H1 (cell line): ENCODE measurements around the gene ZNF532.

ENCODE experiments used
- EZH2 ChIP-seq: fragments of 200-600 bp; sonication (generic); IDR thresholded peaks from 2 replicates; pipeline ENCODE4 v1.7.1; 2012; ENCODE audit warnings: low read depth, mild to moderate bottlenecking, moderate library complexity, low read length, inconsistent platforms; ENCODE audit not compliant: severe bottlenecking
- POLR2AphosphoS5 ChIP-seq: IDR thresholded peaks from 2 replicates; pipeline ENCODE4 v1.6.1; 2011; ENCODE audit warnings: low read depth, low read length
- RFX5 ChIP-seq: IDR thresholded peaks from 2 replicates; pipeline ENCODE4 v1.6.1; 2011; ENCODE audit warnings: low read depth, low read length, improper control_type of control experiment, borderline replicate concordance
- SIRT6 ChIP-seq: IDR thresholded peaks from one replicate; pipeline ENCODE4 v1.7.1; 2012; ENCODE audit warnings: low read length, inconsistent platforms
- USF2 ChIP-seq: IDR thresholded peaks from 2 replicates; pipeline ENCODE4 v1.6.1; 2011; ENCODE audit warnings: low read length, improper control_type of control experiment

GRCh38 chr18:58878640-58879039 is 14.0 kb downstream of the ZNF532 start:
- no peak for TF ChIP-seq EZH2
- no peak for TF ChIP-seq SIRT6
- TF ChIP-seq USF2 = no peak
- no peak for TF ChIP-seq RFX5
- 0 out of 2 replicates have a peak, but pooled peaks have one; percentile 51 for TF ChIP-seq POLR2AphosphoS5
